Duodenal mucosa (tissue), 2 donors: ENCODE data around the gene NAA80.

Source experiments
- H3K27ac ChIP-seq: one replicate; pipeline ENCODE4 v1.7.0; 2013; ENCODE audit warnings: low read depth, low read length
- H3K27me3 ChIP-seq, 2 donors: one replicate each; pipeline ENCODE4 v1.7.0; 2013; ENCODE audit warnings: low read length in 2 of 2, control low read depth in 1 of 2; ENCODE audit not compliant: insufficient read depth in 2 of 2, control insufficient read depth in 1 of 2
- H3K36me3 ChIP-seq, 2 donors: one replicate each; pipeline ENCODE4 v1.7.0; 2013; ENCODE audit warnings: low read length in 2 of 2, control low read depth in 1 of 2; ENCODE audit not compliant: insufficient read depth in 2 of 2, control insufficient read depth in 1 of 2
- H3K4me1 ChIP-seq, 2 donors: one replicate each; pipeline ENCODE4 v1.7.0; 2013; ENCODE audit warnings: low read length in 2 of 2, control low read depth in 1 of 2; ENCODE audit not compliant: insufficient read depth in 2 of 2, control insufficient read depth in 1 of 2
- H3K4me3 ChIP-seq, 2 donors: one replicate each; pipeline ENCODE4 v1.7.0; 2013; ENCODE audit warnings: low read length in 2 of 2, low read depth in 1 of 2
- H3K9ac ChIP-seq, 2 donors: one replicate each; pipeline ENCODE4 v1.7.0; 2013; ENCODE audit warnings: low read length in 2 of 2, low read depth in 1 of 2
- H3K9me3 ChIP-seq, 2 donors: one replicate each; pipeline ENCODE4 v1.7.0; 2013; ENCODE audit warnings: low read length in 2 of 2, control low read depth in 1 of 2; ENCODE audit not compliant: control insufficient read depth in 1 of 2

Gene NAA80

DNA sequence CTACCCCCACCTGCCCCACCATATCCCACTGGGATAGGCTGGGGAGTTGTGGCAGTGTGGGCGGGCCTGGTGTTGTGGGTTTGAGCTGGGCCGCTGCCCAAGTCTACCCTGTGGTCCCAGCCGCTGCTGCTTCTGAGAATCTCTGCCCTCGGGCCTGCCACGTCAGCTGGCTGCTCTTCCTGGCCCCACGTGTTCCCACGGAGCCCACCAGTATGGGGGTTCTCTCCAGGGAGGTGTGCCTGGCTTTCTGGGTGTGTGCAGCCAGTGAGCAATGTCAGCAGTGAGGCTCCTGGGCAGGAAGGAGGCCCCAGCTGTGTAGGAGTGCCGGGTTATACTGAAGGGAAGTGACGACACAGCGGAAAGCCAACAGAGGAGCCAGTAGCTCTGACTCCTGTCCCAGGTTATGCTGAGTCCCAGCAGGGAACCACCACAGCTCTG, 52.7 kb downstream of the NAA80 start:
- no peaks in the 10 kb centered on the region for H3K9me3 ChIP-seq
- peaks cover 77 to 90% of the 10 kb centered on the region in 2 donors for H3K4me1 ChIP-seq
- H3K9ac ChIP-seq = peak overlapping the region; percentile 32 to 62
- H3K27ac ChIP-seq = peak overlapping the region; percentile 85
- H3K4me3 ChIP-seq = peak overlapping the region; percentile 67 to 70
- peaks cover 2 to 4% of the 10 kb centered on the region in 2 donors for H3K36me3 ChIP-seq
- no peaks in the 10 kb centered on the region for H3K27me3 ChIP-seq
